Astrocyte (in vitro differentiated cells and primary cell): ENCODE data around the gene KHNYN. TPM values are rescaled to one million over a fixed set of nuclear protein-coding genes. Genes with fewer than 3 reads are reported as not detected.
A peak's percentile ranks its signal among the peaks of the same experiment; 100 is the strongest.
"Not testable (repeated sequence)": the region's sequence is repeated elsewhere in the genome, so short reads cannot be mapped to it uniquely, and the experiment has no call there.

Source experiments
- DNase-seq: peaks from one replicate; pipeline ENCODE4 v3.0.0-alpha.2; 2010; ENCODE audit warnings: low read depth
- FAIRE-seq: peaks from 2 replicates; lab custom pipeline; 2011; peaks lifted over from hg19 to GRCh38; lab: Jason Lieb, UNC
- H2AFZ ChIP-seq: 2 replicates; pipeline ENCODE4 v1.6.0; 2012; ENCODE audit warnings: low read depth, low read length, inconsistent platforms
- H3K27ac ChIP-seq: 2 replicates; pipeline ENCODE4 v1.5.1; 2011; ENCODE audit warnings: low read depth, low read length, inconsistent platforms
- H3K27me3 ChIP-seq: 2 replicates; pipeline ENCODE4 v1.6.0; 2011; ENCODE audit warnings: low read length, inconsistent platforms; ENCODE audit not compliant: insufficient read depth
- H3K36me3 ChIP-seq: 2 replicates; pipeline ENCODE4 v1.5.1; 2011; ENCODE audit warnings: low read length, inconsistent platforms; ENCODE audit not compliant: insufficient read depth
- H3K4me1 ChIP-seq: 2 replicates; pipeline ENCODE4 v1.5.1; 2011; ENCODE audit warnings: low read length, inconsistent platforms; ENCODE audit not compliant: insufficient read depth
- H3K4me2 ChIP-seq: 2 replicates; pipeline ENCODE4 v1.6.0; 2012; ENCODE audit warnings: low read length, inconsistent platforms
- H3K4me3 ChIP-seq: 2 replicates; pipeline ENCODE4 v1.5.1; 2011; ENCODE audit warnings: low read depth, mild to moderate bottlenecking, low read length, inconsistent platforms; ENCODE audit not compliant: insufficient read depth
- H3K79me2 ChIP-seq: 2 replicates; pipeline ENCODE4 v1.6.0; 2012; ENCODE audit warnings: mild to moderate bottlenecking, low read length, inconsistent platforms; ENCODE audit not compliant: insufficient read depth
- H3K9ac ChIP-seq: 2 replicates; pipeline ENCODE4 v1.6.0; 2012; ENCODE audit warnings: mild to moderate bottlenecking, low read length, inconsistent platforms
- H3K9me3 ChIP-seq: 2 replicates; pipeline ENCODE4 v1.5.1; 2012; ENCODE audit warnings: low read depth, mild to moderate bottlenecking, low read length, inconsistent platforms; ENCODE audit not compliant: insufficient read depth
- H4K20me1 ChIP-seq: 2 replicates; pipeline ENCODE4 v1.6.0; 2012; ENCODE audit warnings: low read length, inconsistent platforms; ENCODE audit not compliant: insufficient read depth
- H3K27ac Mint-ChIP-seq: one replicate; pipeline ENCODE4 v1.8.0; 2021; ENCODE audit warnings: mild to moderate bottlenecking, mixed read lengths; ENCODE audit not compliant: unreplicated experiment
- H3K27me3 Mint-ChIP-seq: one replicate; pipeline ENCODE4 v1.8.0; 2021; ENCODE audit warnings: low read depth, mixed read lengths; ENCODE audit not compliant: unreplicated experiment
- H3K36me3 Mint-ChIP-seq: one replicate; pipeline ENCODE4 v1.8.0; 2021; ENCODE audit warnings: low read depth, mixed read lengths; ENCODE audit not compliant: unreplicated experiment
- H3K4me1 Mint-ChIP-seq: one replicate; pipeline ENCODE4 v1.8.0; 2021; ENCODE audit warnings: low read depth, mixed read lengths; ENCODE audit not compliant: unreplicated experiment
- H3K4me3 Mint-ChIP-seq: one replicate; pipeline ENCODE4 v1.8.0; 2021; ENCODE audit warnings: mild to moderate bottlenecking, moderate library complexity, mixed read lengths; ENCODE audit not compliant: unreplicated experiment
- H3K9me3 Mint-ChIP-seq: one replicate; pipeline ENCODE4 v1.8.0; 2021; ENCODE audit warnings: mild to moderate bottlenecking, mixed read lengths; ENCODE audit not compliant: unreplicated experiment
- EZH2 ChIP-seq: IDR thresholded peaks from 2 replicates; pipeline ENCODE4 v1.6.1; 2012; ENCODE audit warnings: mild to moderate bottlenecking, low read length, inconsistent platforms; ENCODE audit not compliant: insufficient read depth
- total RNA-seq: library from RNA; stranded (reverse); gene quantifications from 2 replicates; pipeline ENCODE4 v1.2.1, GENCODE V29; 2021
- TF ChIP-seq, protein P1 (sequence below): IDR thresholded peaks from 2 replicates; pipeline ENCODE4 v1.5.1; 2011; ENCODE audit warnings: low read depth, mild to moderate bottlenecking, inconsistent platforms, low read length, moderate library complexity; ENCODE audit not compliant: insufficient read depth

Gene KHNYN
- total RNA-seq, 1 donor from 2014 or later, result 45.5 TPM

DNA sequence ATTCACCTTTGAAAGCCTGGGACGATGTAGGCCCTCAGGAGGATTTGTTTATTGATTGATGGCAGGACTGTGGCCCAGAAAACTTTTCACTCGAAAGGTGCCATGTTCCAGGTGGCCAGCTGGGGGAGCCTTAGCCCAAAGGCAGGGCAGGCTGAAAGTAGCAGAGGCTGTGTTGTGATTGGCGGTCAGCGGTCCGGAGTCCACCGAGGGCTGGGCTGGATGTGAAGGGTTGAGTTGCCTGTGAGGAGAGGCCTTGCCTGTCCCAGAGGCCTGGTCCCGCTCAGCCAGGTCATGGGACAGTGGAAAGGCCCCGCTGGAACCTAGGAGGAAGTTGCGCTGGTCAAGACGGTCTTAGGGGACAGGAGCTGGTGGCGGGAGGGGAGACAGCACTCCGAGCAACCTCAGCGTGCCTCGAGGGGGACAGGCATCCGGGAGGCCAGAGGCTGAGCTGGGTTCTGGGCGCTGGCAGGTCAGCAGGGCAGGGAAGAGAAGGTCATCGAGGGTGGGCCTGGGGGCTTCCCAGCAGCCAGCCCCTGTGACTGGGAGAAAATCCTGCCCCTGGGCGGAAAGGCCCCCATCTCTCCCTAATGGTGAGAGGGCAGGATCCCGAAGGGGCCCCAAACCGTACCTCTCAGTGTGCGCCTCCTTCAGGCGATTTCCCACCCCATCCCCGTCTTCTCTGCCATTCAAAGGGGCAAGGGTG lies 52.0 kb downstream of the KHNYN start:
- Histone ChIP-seq H3K9me3 (no peaks in the 10 kb centered on the region), H4K20me1 (no peaks in the 10 kb centered on the region), H3K27me3 (no peaks in the 10 kb centered on the region), H3K36me3 (no peaks in the 10 kb centered on the region), H3K4me1 (no peaks in the 10 kb centered on the region), H3K4me2 (no peak overlapping the region), H3K4me3 (no peak overlapping the region), H3K79me2 (no peaks in the 10 kb centered on the region), H2AFZ (no peak overlapping the region), H3K9ac (no peak overlapping the region), H3K27ac (no peak overlapping the region)
- Mint-ChIP-seq H3K36me3 (peaks cover 6% of the 10 kb centered on the region), H3K27me3 (no peaks in the 10 kb centered on the region), H3K4me3 (no peak overlapping the region), H3K9me3 (peaks cover 8% of the 10 kb centered on the region), H3K4me1 (peaks cover 2% of the 10 kb centered on the region), H3K27ac (no peak overlapping the region)
- TF ChIP-seq, protein P1, sequence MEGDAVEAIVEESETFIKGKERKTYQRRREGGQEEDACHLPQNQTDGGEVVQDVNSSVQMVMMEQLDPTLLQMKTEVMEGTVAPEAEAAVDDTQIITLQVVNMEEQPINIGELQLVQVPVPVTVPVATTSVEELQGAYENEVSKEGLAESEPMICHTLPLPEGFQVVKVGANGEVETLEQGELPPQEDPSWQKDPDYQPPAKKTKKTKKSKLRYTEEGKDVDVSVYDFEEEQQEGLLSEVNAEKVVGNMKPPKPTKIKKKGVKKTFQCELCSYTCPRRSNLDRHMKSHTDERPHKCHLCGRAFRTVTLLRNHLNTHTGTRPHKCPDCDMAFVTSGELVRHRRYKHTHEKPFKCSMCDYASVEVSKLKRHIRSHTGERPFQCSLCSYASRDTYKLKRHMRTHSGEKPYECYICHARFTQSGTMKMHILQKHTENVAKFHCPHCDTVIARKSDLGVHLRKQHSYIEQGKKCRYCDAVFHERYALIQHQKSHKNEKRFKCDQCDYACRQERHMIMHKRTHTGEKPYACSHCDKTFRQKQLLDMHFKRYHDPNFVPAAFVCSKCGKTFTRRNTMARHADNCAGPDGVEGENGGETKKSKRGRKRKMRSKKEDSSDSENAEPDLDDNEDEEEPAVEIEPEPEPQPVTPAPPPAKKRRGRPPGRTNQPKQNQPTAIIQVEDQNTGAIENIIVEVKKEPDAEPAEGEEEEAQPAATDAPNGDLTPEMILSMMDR, result peak; percentile 24
- TF ChIP-seq EZH2, result no peak
- no peak for FAIRE-seq
- DNase-seq, result no peak

DNA sequence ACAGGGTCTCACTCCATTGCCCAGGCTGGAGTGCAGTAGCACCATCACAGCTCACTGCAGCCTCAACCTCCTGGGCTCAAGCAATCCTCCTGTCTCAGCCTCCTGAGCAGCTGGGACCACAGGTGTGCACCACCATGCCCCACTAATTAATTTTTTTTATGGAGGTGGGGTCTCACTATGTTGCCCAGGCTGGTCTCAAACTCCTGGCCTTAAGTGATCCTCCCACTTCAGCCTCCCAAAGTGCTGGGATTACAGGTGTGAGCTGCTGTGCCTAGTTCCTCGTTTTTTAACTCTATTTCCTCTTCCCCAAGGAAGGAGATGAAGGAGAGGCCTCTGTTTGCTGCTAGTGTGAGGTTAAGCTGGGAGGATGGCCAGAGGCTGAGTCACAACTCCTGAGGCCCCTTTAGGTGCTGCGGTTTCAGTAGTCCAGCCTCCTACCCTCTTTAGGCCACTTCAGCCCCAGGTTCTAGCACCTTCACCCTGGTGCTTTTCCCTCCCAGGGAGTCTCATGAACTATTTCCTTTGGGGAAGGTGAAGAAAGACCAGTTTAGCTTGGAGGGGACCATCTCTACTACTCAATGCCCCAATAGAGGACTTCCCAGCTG lies 53.0 kb downstream of the KHNYN start:
- not testable (repeated sequence) for H3K27ac Mint-ChIP-seq, FAIRE-seq, H3K27ac ChIP-seq, H3K4me1 ChIP-seq, H3K9me3 Mint-ChIP-seq, H3K4me2 ChIP-seq, H3K36me3 ChIP-seq, H3K36me3 Mint-ChIP-seq, H3K27me3 ChIP-seq, H3K4me3 ChIP-seq, H3K9ac ChIP-seq, H3K4me1 Mint-ChIP-seq, H3K4me3 Mint-ChIP-seq, H3K79me2 ChIP-seq, H4K20me1 ChIP-seq, H2AFZ ChIP-seq, H3K27me3 Mint-ChIP-seq, H3K9me3 ChIP-seq
- peak; percentile 22 for DNase-seq

DNA sequence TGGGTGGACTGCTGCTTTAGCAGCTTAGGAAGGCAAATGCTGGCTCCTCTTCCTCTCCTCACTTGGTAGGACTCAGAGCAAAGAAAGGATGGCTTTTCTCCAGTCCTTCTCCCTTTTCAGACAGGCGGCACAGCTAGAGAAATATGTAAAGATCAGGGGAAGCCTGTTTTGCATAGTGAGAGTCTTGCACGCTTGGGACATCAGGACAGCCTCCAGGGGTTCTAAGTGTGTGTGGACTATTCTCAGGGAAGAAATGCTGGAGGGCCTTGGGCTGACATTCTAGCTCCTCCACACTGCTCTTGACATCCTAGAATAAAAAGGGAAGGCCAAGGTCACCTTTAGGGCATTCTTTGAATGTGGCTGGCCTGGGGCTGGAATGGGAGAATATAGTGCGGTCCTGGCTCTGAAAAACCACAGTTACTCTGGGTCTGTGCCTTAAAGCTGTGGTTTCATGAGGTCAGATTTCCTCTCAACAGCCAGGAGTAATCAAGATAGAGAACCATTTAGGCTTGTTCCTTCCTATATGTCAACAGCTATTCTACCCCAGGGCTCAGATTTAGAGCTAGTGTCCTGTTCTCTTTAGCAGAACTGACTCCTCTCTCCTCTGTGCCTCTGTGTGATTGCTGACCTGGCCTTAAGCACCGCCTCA lies 54.0 kb downstream of the KHNYN start:
- H3K36me3 Mint-ChIP-seq, result peaks cover 2% of the 10 kb centered on the region
- no peak overlapping the region for H3K27ac ChIP-seq
- no peaks in the 10 kb centered on the region for H3K27me3 Mint-ChIP-seq
- no peak overlapping the region for H3K9ac ChIP-seq
- H3K9me3 Mint-ChIP-seq, result peaks cover 3% of the 10 kb centered on the region
- no peaks in the 10 kb centered on the region for H3K9me3 ChIP-seq
- no peak overlapping the region for H3K4me2 ChIP-seq
- H2AFZ ChIP-seq, result no peak overlapping the region
- H3K36me3 ChIP-seq, result no peaks in the 10 kb centered on the region
- DNase-seq (peak; percentile 32), FAIRE-seq (no peak)
- H3K27me3 ChIP-seq, result no peaks in the 10 kb centered on the region
- no peaks in the 10 kb centered on the region for H3K4me1 ChIP-seq
- H3K27ac Mint-ChIP-seq, result no peak overlapping the region
- H4K20me1 ChIP-seq, result no peaks in the 10 kb centered on the region
- no peak overlapping the region for H3K4me3 Mint-ChIP-seq
- peaks cover 2% of the 10 kb centered on the region for H3K4me1 Mint-ChIP-seq
- TF ChIP-seq, protein P1, result no peak
- H3K4me3 ChIP-seq, result no peak overlapping the region
- no peaks in the 10 kb centered on the region for H3K79me2 ChIP-seq

Other genes starting within 250 kb of the KHNYN start
- gene IPO4, start 241.1 kb upstream of the KHNYN start, total RNA-seq, result 46.1 and 53.3 TPM in 2 replicates
- gene TM9SF1, start 234.5 kb upstream of the KHNYN start, total RNA-seq, result 59.3 and 62.9 TPM in 2 replicates
- 0.22 and 0.34 TPM in 2 replicates for gene TSSK4, start 224.3 kb upstream of the KHNYN start, total RNA-seq
- gene CHMP4A, start 216.5 kb upstream of the KHNYN start, total RNA-seq, result 26.7 and 32.2 TPM in 2 replicates
- 8.9 and 9.9 TPM in 2 replicates for gene MDP1, start 213.9 kb upstream of the KHNYN start, total RNA-seq
- gene NEDD8, start 197.6 kb upstream of the KHNYN start, total RNA-seq, result 233 and 251 TPM in 2 replicates
- gene GMPR2, start 197.0 kb upstream of the KHNYN start, total RNA-seq, result 55.5 and 66.5 TPM in 2 replicates
- gene TINF2, start 187.3 kb upstream of the KHNYN start, total RNA-seq, result 33.0 and 36.2 TPM in 2 replicates
- 3.8 and 4.8 TPM in 2 replicates for gene TGM1, start 166.8 kb upstream of the KHNYN start, total RNA-seq
- gene RABGGTA, start 158.4 kb upstream of the KHNYN start, total RNA-seq, result 26.6 and 27.3 TPM in 2 replicates
- gene DHRS1, start 130.2 kb upstream of the KHNYN start, total RNA-seq, result 26.5 and 30.3 TPM in 2 replicates
- 22.9 and 23.5 TPM in 2 replicates for gene NOP9, start 130.1 kb upstream of the KHNYN start, total RNA-seq
- not detected in 2 replicates for gene CIDEB, start 122.0 kb upstream of the KHNYN start, total RNA-seq
- gene LTB4R2, start 119.8 kb upstream of the KHNYN start, total RNA-seq, result 7.8 and 9.3 TPM in 2 replicates
- 5.5 TPM in 2 replicates for gene LTB4R, start 118.5 kb upstream of the KHNYN start, total RNA-seq
- gene ADCY4, start 94.9 kb upstream of the KHNYN start, total RNA-seq, result 0.32 and 0.67 TPM in 2 replicates
- gene RIPK3, start 90.0 kb upstream of the KHNYN start, total RNA-seq, result 0.58 and 0.95 TPM in 2 replicates
- gene NFATC4, start 61.8 kb upstream of the KHNYN start, total RNA-seq, result 61.9 and 73.9 TPM in 2 replicates
- gene NYNRIN, start 31.0 kb upstream of the KHNYN start, total RNA-seq, result 25.4 and 32.0 TPM in 2 replicates
- gene CBLN3, start 286 bp upstream of the KHNYN start, total RNA-seq, result 3.9 and 5.4 TPM in 2 replicates
- 27.6 and 28.1 TPM in 2 replicates for gene SDR39U1, start 12.8 kb downstream of the KHNYN start, total RNA-seq
- not detected in 2 replicates for gene CMA1, start 78.3 kb downstream of the KHNYN start, total RNA-seq
- gene CTSG, start 146.3 kb downstream of the KHNYN start, total RNA-seq, result not detected in 2 replicates
- gene GZMH, start 179.7 kb downstream of the KHNYN start, total RNA-seq, result not detected in 2 replicates
- gene GZMB, start 204.2 kb downstream of the KHNYN start, total RNA-seq, result not detected in 2 replicates